HG03175 (cell line): ENCODE measurements around the gene GPX7.

ENCODE experiments used
- ATAC-seq: cut with Tn5 transposase; IDR thresholded peaks from one replicate; pipeline ENCODE4 v1.9.1; 2021; ENCODE audit warnings: mild to moderate bottlenecking, moderate library complexity; ENCODE audit not compliant: unreplicated experiment

Gene GPX7

GRCh38 chr1:52628614-52629324 lies 26.6 kb downstream of the GPX7 start:
- ATAC-seq: no peak

- ATAC-seq: no peak
These were observed 27.1 kb downstream of the GPX7 start for GRCh38 chr1:52629325-52629643.

GRCh38 chr1:52629667-52630066 lies 27.5 kb downstream of the GPX7 start:
- no peak for ATAC-seq

GRCh38 chr1:52631759-52632331 lies 29.7 kb downstream of the GPX7 start:
- no peak for ATAC-seq

- no peak for ATAC-seq
These were observed 30.6 kb downstream of the GPX7 start, which contains the start of gene SHISAL2A for GRCh38 chr1:52632732-52633290. Gene SHISAL2A, plus strand, starts transcription at chr1:52633168. Its CDS starts 326 bp downstream, at chr1:52633494.

- ATAC-seq: no peak
These were observed 31.2 kb downstream of the GPX7 start for GRCh38 chr1:52633291-52633754.

GRCh38 chr1:52634111-52634510 lies 31.9 kb downstream of the GPX7 start:
- no peak for ATAC-seq

GRCh38 chr1:52635321-52636089 lies 33.3 kb downstream of the GPX7 start:
- ATAC-seq: no peak

GRCh38 chr1:52636721-52637695 lies 34.8 kb downstream of the GPX7 start:
- ATAC-seq: peak; percentile 81

GRCh38 chr1:52637946-52638345 lies 35.8 kb downstream of the GPX7 start:
- no peak for ATAC-seq

- ATAC-seq: no peak
These were observed 38.5 kb downstream of the GPX7 start for GRCh38 chr1:52640697-52641096.

GRCh38 chr1:52641307-52641706 lies 39.1 kb downstream of the GPX7 start:
- ATAC-seq: no peak

GRCh38 chr1:52645261-52645660 lies 43.1 kb downstream of the GPX7 start:
- ATAC-seq: no peak

- no peak for ATAC-seq
These were observed 49.7 kb downstream of the GPX7 start for GRCh38 chr1:52651904-52652303.

- no peak for ATAC-seq
These were observed 51.2 kb downstream of the GPX7 start for GRCh38 chr1:52653207-52653849.

GRCh38 chr1:52654063-52654462 lies 51.9 kb downstream of the GPX7 start:
- ATAC-seq: no peak

GRCh38 chr1:52657702-52658101 lies 55.5 kb downstream of the GPX7 start:
- no peak for ATAC-seq
